Endothelial cell (in vitro differentiated cells): ENCODE results near the gene CSGALNACT2. TPM values are rescaled to one million over a fixed set of nuclear protein-coding genes. Genes with fewer than 3 reads are reported as not detected.

Experiments used
- DNase-seq: peaks from one replicate; pipeline ENCODE4 v3.0.0; 2021; ENCODE audit warnings: low spot score
- H3K27ac Mint-ChIP-seq: one replicate; pipeline ENCODE4 v1.8.0; 2021; ENCODE audit warnings: mixed read lengths, inconsistent platforms; ENCODE audit not compliant: unreplicated experiment
- H3K27me3 Mint-ChIP-seq: one replicate; pipeline ENCODE4 v1.8.0; 2021; ENCODE audit warnings: mild to moderate bottlenecking, moderate library complexity, mixed read lengths, inconsistent platforms; ENCODE audit not compliant: unreplicated experiment
- H3K36me3 Mint-ChIP-seq: one replicate; pipeline ENCODE4 v1.8.0; 2021; ENCODE audit warnings: mild to moderate bottlenecking, low read depth, mixed read lengths, inconsistent platforms; ENCODE audit not compliant: unreplicated experiment
- H3K4me1 Mint-ChIP-seq: one replicate; pipeline ENCODE4 v1.8.0; 2021; ENCODE audit warnings: mild to moderate bottlenecking, mixed read lengths, inconsistent platforms; ENCODE audit not compliant: unreplicated experiment
- H3K4me3 Mint-ChIP-seq: one replicate; pipeline ENCODE4 v1.8.0; 2021; ENCODE audit warnings: mild to moderate bottlenecking, mixed read lengths, inconsistent platforms; ENCODE audit not compliant: unreplicated experiment
- H3K9me3 Mint-ChIP-seq: one replicate; pipeline ENCODE4 v1.8.0; 2021; ENCODE audit warnings: mixed read lengths, inconsistent platforms; ENCODE audit not compliant: unreplicated experiment
- total RNA-seq: library from RNA; stranded (reverse); fragmentation: NEBNext Ultra II Directional; extraction: Animal tissue kit (Norgen Biotek cat#: 25700); gene quantifications from one replicate; pipeline ENCODE4 v1.2.1, GENCODE V29; 2021; ENCODE audit not compliant: unreplicated experiment
- TF ChIP-seq, protein P1 (sequence below): fragments of 200-600 bp; sonication (generic); IDR thresholded peaks from one replicate; pipeline ENCODE4 v1.5.0; 2021; ENCODE audit warnings: antibody characterized with exemption; ENCODE audit not compliant: unreplicated experiment

CSGALNACT2 gene
- total RNA-seq, 1 donor from 2014 or later: 3.8 TPM

DNA sequence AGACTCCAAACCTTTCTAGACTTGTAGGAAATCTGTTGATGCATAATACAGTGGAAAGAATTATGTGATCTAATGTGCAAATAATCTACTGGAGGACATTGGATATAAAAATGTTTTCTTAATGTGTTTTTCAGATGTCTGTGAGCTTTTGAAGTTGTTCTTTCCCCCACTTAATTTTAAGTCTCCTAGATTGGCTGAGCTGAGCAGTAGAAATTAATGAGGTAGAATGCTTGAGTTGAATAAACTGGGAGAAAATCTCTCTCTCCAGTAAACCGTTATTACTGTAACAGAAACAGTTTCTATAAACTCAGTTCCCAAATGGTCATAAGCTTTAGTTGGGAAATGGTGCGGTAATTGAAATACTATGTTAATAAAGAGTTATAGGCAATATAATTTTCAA is 15.7 kb downstream of the CSGALNACT2 start:
- no peak overlapping the region for H3K27ac Mint-ChIP-seq
- no peak for DNase-seq
- H3K4me1 Mint-ChIP-seq: no peaks in the 10 kb centered on the region
- H3K27me3 Mint-ChIP-seq: no peaks in the 10 kb centered on the region
- no peaks in the 10 kb centered on the region for H3K9me3 Mint-ChIP-seq
- no peaks in the 10 kb centered on the region for H3K36me3 Mint-ChIP-seq
- no peak overlapping the region for H3K4me3 Mint-ChIP-seq
- TF ChIP-seq, protein P1, sequence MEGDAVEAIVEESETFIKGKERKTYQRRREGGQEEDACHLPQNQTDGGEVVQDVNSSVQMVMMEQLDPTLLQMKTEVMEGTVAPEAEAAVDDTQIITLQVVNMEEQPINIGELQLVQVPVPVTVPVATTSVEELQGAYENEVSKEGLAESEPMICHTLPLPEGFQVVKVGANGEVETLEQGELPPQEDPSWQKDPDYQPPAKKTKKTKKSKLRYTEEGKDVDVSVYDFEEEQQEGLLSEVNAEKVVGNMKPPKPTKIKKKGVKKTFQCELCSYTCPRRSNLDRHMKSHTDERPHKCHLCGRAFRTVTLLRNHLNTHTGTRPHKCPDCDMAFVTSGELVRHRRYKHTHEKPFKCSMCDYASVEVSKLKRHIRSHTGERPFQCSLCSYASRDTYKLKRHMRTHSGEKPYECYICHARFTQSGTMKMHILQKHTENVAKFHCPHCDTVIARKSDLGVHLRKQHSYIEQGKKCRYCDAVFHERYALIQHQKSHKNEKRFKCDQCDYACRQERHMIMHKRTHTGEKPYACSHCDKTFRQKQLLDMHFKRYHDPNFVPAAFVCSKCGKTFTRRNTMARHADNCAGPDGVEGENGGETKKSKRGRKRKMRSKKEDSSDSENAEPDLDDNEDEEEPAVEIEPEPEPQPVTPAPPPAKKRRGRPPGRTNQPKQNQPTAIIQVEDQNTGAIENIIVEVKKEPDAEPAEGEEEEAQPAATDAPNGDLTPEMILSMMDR: no peak

DNA sequence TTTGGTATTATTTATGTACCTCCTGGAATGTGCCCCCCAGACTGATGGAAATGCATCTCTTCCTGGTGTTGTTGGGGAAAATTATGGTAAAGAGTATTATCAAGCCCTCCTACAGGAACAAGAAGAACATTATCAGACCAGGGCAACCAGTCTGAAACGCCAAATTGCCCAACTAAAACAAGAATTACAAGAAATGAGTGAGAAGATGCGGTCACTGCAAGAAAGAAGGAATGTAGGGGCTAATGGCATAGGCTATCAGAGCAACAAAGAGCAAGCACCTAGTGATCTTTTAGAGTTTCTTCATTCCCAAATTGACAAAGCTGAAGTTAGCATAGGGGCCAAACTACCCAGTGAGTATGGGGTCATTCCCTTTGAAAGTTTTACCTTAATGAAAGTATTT is 17.0 kb downstream of the CSGALNACT2 start:
- TF ChIP-seq, protein P1: no peak
- no peak for DNase-seq
- H3K9me3 Mint-ChIP-seq: no peaks in the 10 kb centered on the region
- no peaks in the 10 kb centered on the region for H3K36me3 Mint-ChIP-seq
- no peak overlapping the region for H3K27ac Mint-ChIP-seq
- H3K4me3 Mint-ChIP-seq: no peak overlapping the region
- no peaks in the 10 kb centered on the region for H3K27me3 Mint-ChIP-seq
- no peaks in the 10 kb centered on the region for H3K4me1 Mint-ChIP-seq

DNA sequence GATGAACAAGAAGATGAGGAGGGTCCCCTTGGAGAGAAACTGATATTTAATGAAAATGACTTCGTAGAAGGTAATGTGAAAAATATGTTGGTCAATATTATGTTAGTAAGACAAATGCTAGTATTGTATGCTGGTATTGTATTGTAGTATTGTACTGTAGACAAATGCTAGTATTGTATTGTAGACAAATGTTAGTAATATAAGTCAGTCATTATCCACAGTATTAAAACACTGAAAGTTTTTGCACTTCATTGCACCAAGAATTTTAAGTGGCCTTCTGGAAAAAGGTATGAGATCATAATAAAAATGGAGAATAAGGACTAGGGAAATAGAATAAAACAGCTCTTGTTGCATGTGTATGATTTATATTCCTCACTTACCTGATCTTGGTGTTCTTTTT is 17.5 kb downstream of the CSGALNACT2 start:
- H3K36me3 Mint-ChIP-seq: no peaks in the 10 kb centered on the region
- H3K4me1 Mint-ChIP-seq: no peaks in the 10 kb centered on the region
- H3K27ac Mint-ChIP-seq: no peak overlapping the region
- TF ChIP-seq, protein P1: no peak
- DNase-seq: no peak
- H3K27me3 Mint-ChIP-seq: no peaks in the 10 kb centered on the region
- H3K4me3 Mint-ChIP-seq: no peak overlapping the region
- no peaks in the 10 kb centered on the region for H3K9me3 Mint-ChIP-seq

DNA sequence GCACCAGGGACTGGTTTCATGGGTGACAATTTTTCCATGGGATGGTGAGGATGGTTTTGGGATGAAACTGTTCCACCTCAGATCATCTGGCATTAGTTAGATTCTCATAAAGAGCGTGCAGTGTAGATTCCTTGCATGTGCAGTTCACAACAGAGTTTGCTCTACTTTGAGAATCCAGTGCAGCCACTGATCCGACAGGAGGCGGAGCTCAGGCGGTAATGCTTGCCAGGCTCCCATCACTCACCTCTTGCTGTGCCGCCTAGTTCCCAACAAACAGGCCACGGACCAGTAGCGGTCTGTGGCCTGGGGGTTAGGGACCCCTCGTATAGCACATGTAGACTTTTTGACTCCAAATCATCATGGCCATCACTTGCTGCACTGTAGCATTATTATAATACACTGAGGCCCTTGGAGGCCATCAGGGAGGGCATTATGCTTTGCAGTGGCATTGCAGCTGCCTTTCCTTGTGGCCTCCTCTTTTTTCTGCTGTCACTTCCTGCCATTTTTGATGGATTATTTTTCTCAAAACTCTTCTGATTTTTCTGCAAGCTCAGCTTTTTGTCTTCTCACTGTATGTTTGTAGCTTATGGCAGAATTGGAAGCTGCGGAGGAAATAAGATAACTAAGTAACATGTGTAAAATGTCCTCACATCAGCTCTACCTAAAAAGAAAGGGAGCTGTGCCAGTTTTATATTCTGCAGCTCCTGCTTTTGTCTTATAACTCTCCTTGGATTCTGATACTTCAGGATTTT is 18.5 kb downstream of the CSGALNACT2 start:
- Mint-ChIP-seq H3K4me3 (no peak overlapping the region), H3K9me3 (no peaks in the 10 kb centered on the region), H3K27ac (no peak overlapping the region), H3K27me3 (peaks cover 1% of the 10 kb centered on the region), H3K4me1 (no peaks in the 10 kb centered on the region), H3K36me3 (no peaks in the 10 kb centered on the region)
- TF ChIP-seq, protein P1: no peak
- no peak for DNase-seq

DNA sequence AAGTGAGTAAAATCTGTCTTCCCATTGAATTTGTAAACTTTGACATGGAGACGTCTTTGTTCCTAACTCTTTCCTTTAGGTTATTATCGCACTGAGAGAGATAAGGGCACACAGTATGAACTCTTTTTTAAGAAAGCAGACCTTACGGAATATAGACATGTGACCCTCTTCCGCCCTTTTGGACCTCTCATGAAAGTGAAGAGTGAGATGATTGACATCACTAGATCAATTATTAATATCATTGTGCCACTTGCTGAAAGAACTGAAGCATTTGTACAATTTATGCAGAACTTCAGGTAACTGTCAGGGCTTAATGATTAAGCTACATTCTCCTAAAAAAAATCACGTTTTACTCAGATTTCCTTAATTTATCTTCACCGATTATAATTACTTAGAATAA is 20.4 kb downstream of the CSGALNACT2 start:
- peaks cover 2% of the 10 kb centered on the region for H3K27me3 Mint-ChIP-seq
- no peaks in the 10 kb centered on the region for H3K9me3 Mint-ChIP-seq
- no peak overlapping the region for H3K27ac Mint-ChIP-seq
- no peaks in the 10 kb centered on the region for H3K36me3 Mint-ChIP-seq
- no peak for DNase-seq
- TF ChIP-seq, protein P1: no peak
- no peak overlapping the region for H3K4me3 Mint-ChIP-seq
- no peaks in the 10 kb centered on the region for H3K4me1 Mint-ChIP-seq
